ENCODE data around the gene EFNA5. TPM values are rescaled to one million over a fixed set of nuclear protein-coding genes. Genes with fewer than 3 reads are reported as not detected.

Gene EFNA5
- total and polyA plus RNA-seq, 10 of the 15 experiments (the other 5 are each of a cell fraction or from before 2014, with no cell fraction given) = 0.19 to 12.6 (median 3.9) TPM

GRCh38 chr5:107400328-107400727, 270.4 kb downstream of the EFNA5 start:
- no peak for ATAC-seq
- Histone ChIP-seq H3K4me1 (ENCODE audit: control insufficient read depth, insufficient read depth, low read length) (peaks cover 8% of the 10 kb centered on the region; the same call in 1 of the 2 replicates), H3K9ac (ENCODE audit: control insufficient read depth, insufficient read depth, low read length) (no peak overlapping the region), H3K9me3 (replicated peaks; ENCODE audit: control insufficient read depth, insufficient read depth, low read length) (no peaks in the 10 kb centered on the region), H4K20me1 (ENCODE audit: control insufficient read depth, insufficient read depth) (no peaks in the 10 kb centered on the region), H3K4me2 (ENCODE audit: control insufficient read depth, insufficient read depth) (no peak overlapping the region), H2AFZ (ENCODE audit: control insufficient read depth, low read depth, low read length) (no peak overlapping the region), H3K27ac (ENCODE audit: control insufficient read depth, insufficient read depth) (no peak overlapping the region), H3K27me3 (replicated peaks in 1 of 2; ENCODE audit: control insufficient read depth in 2 of 2, insufficient read depth in 2 of 2, low read length in 1 of 2) (no peaks in the 10 kb centered on the region), H3K4me3 (no peak overlapping the region), H3K36me3 (ENCODE audit: control insufficient read depth in 2 of 2, insufficient read depth in 2 of 2, low read length in 1 of 2) (no peaks in the 10 kb centered on the region; a peak in 1 of 4 replicates), H3K79me2 (ENCODE audit: control insufficient read depth, insufficient read depth, low read length) (no peaks in the 10 kb centered on the region)
- in situ Hi-C loops (cut with MboI) (no loop called here), intact Hi-C loops (cut with micrococcal nuclease; ENCODE audit: unreplicated experiment) (no loop called here)
- RAD21 ChIA-PET (ENCODE audit: unreplicated experiment) = interaction anchor here (1.0 to 1.7 kb wide), 3 partner anchors 11 to 172 kb away, joined by 3 to 6 read pairs (median 3); no protein-coding TSS in a partner anchor
- SMC1A ChIA-PET (ENCODE audit: uncharacterized antibody, unreplicated experiment) = interaction anchor here (0.7 to 2.1 kb wide), 11 partner anchors 9 to 147 kb away, joined by 3 to 7 read pairs (median 4); no protein-coding TSS in a partner anchor
- no TSS peak for BruUV-seq (replicated peaks)
- FAIRE-seq = no peak
- WGBS (ENCODE audit: insufficient coverage, insufficient replicate concordance, low lambda C conversion rate, missing lambda C conversion rate) = 58% methylated on average over 2 of the region's 2 CpGs
- no peak for TF ChIP-seq IKZF2 (IDR thresholded peaks at IDR 0.05)
- no peak for TF ChIP-seq SREBF2 (IDR thresholded peaks at IDR 0.05; ENCODE audit: low read length)
- no peak for TF ChIP-seq HDGF (IDR thresholded peaks at IDR 0.05)
- no peak for TF ChIP-seq ZBTB4 (CRISPR knock-in tag; IDR thresholded peaks at IDR 0.05)
- TF ChIP-seq ESRRA (IDR thresholded peaks at IDR 0.05; ENCODE audit: low read length) = no peak
- TF ChIP-seq JUND (IDR thresholded peaks at IDR 0.05; ENCODE audit: low read depth, low read length) = no peak
- no peak for TF ChIP-seq STAT1 (conservative IDR thresholded peaks at IDR 0.05)
- no peak for TF ChIP-seq SUZ12 (IDR thresholded peaks at IDR 0.05; ENCODE audit: unreplicated experiment)
- no peak for TF ChIP-seq TCF3 (IDR thresholded peaks at IDR 0.05; ENCODE audit: borderline replicate concordance, insufficient read depth, low read depth, low read length)
- no peak for TF ChIP-seq SMARCA5 (IDR thresholded peaks at IDR 0.05)
- POLR2A ChIA-PET = interaction anchor here (0.6 kb wide), 1 partner anchor 180 kb away, joined by 5 read pairs; no protein-coding TSS in a partner anchor
- no peak for DNase-seq (ENCODE audit: low read depth, low spot score)
- CTCF ChIA-PET = interaction anchor here (1.0 to 1.6 kb wide), 2 partner anchors 9 to 13 kb away, joined by 4 to 5 read pairs; no protein-coding TSS in a partner anchor
